Liver (tissue), 9 donors: ENCODE results near the gene KCTD16. TPM values are rescaled to one million over a fixed set of nuclear protein-coding genes. Genes with fewer than 3 reads are reported as not detected.

ENCODE experiments used
- DNase-seq: peaks from one replicate; pipeline ENCODE4 v3.0.0-alpha.2; 2017; ENCODE audit warnings: low spot score
- H3K27ac ChIP-seq, 2 donors: one replicate each; pipeline ENCODE4 v1.7.0; 2013; ENCODE audit warnings: inconsistent platforms in 2 of 2, low read length in 2 of 2, control low read depth in 1 of 2, low read depth in 1 of 2, mild to moderate bottlenecking in 1 of 2
- H3K27me3 ChIP-seq, 4 donors: one replicate each; pipeline versions ENCODE4 v1.6.1 to v1.7.0; 2013; ENCODE audit warnings: low read length in 3 of 4, inconsistent platforms in 1 of 4, mild to moderate bottlenecking in 1 of 4, moderate library complexity in 1 of 4; ENCODE audit not compliant: control insufficient read depth in 4 of 4, insufficient read depth in 4 of 4
- H3K36me3 ChIP-seq, 4 donors: one replicate each; pipeline versions ENCODE4 v1.6.1 to v1.7.0; 2013; ENCODE audit warnings: low read length in 3 of 4, mild to moderate bottlenecking in 3 of 4, low read depth in 1 of 4, moderate library complexity in 1 of 4; ENCODE audit not compliant: control insufficient read depth in 4 of 4, insufficient read depth in 3 of 4
- H3K4me1 ChIP-seq, 4 donors: one replicate each; pipeline versions ENCODE4 v1.6.1 to v1.7.0; 2013; ENCODE audit warnings: low read length in 3 of 4, mild to moderate bottlenecking in 3 of 4, moderate library complexity in 1 of 4; ENCODE audit not compliant: control insufficient read depth in 4 of 4, insufficient read depth in 4 of 4
- H3K4me3 ChIP-seq, 3 donors: one replicate each; pipeline versions ENCODE4 v1.6.1 to v1.7.0; 2013; ENCODE audit warnings: low read length in 3 of 3, control low read depth in 1 of 3, low read depth in 1 of 3, mild to moderate bottlenecking in 1 of 3
- H3K9ac ChIP-seq, 2 donors: one replicate each; pipeline ENCODE4 v1.7.0; 2013; ENCODE audit warnings: low read length in 2 of 2, mild to moderate bottlenecking in 2 of 2, moderate library complexity in 2 of 2, control low read depth in 1 of 2, low read depth in 1 of 2
- H3K9me3 ChIP-seq, 4 donors: one replicate each; pipeline versions ENCODE4 v1.6.1 to v1.7.0; 2013; ENCODE audit warnings: low read length in 3 of 4; ENCODE audit not compliant: control insufficient read depth in 4 of 4
- ATF3 ChIP-seq: IDR thresholded peaks from 2 replicates; pipeline ENCODE4 v1.6.1; 2016; ENCODE audit warnings: antibody characterized with exemption
- EGR1 ChIP-seq, 2 donors: IDR thresholded peaks; 2 replicates each; pipeline ENCODE4 v1.6.1; 2016 to 2018; ENCODE audit warnings: antibody characterized with exemption in 2 of 2, low read depth in 2 of 2
- FOXA1 ChIP-seq: IDR thresholded peaks from 2 replicates; pipeline ENCODE4 v1.6.1; 2016; ENCODE audit warnings: antibody characterized with exemption
- FOXA2 ChIP-seq: IDR thresholded peaks from 2 replicates; pipeline ENCODE4 v1.6.1; 2016; ENCODE audit warnings: antibody characterized with exemption
- GABPA ChIP-seq, 2 donors: IDR thresholded peaks in 1 of 2; conservative IDR thresholded peaks in 1 of 2; 2 replicates each; pipeline ENCODE4 v1.6.1; 2016; ENCODE audit warnings: antibody characterized with exemption in 2 of 2, mild to moderate bottlenecking in 1 of 2, moderate library complexity in 1 of 2
- HNF4A ChIP-seq, 2 donors: conservative IDR thresholded peaks; 2 replicates each; pipeline ENCODE4 v1.6.1; 2016; ENCODE audit warnings: antibody characterized with exemption in 2 of 2, mild to moderate bottlenecking in 2 of 2
- HNF4G ChIP-seq: IDR thresholded peaks from 2 replicates; pipeline ENCODE4 v1.6.1; 2016; ENCODE audit warnings: antibody characterized with exemption
- JUND ChIP-seq, 2 donors: IDR thresholded peaks; 2 replicates each; pipeline ENCODE4 v1.6.1; 2016; ENCODE audit warnings: antibody characterized with exemption in 2 of 2
- MAX ChIP-seq: IDR thresholded peaks from 2 replicates; pipeline ENCODE4 v1.6.1; 2016; ENCODE audit warnings: antibody characterized with exemption
- NR2F2 ChIP-seq: IDR thresholded peaks from 2 replicates; pipeline ENCODE4 v1.6.1; 2016; ENCODE audit warnings: antibody characterized with exemption
- RAD21 ChIP-seq, 2 donors: IDR thresholded peaks; 2 replicates each; pipeline ENCODE4 v1.6.1; 2016; ENCODE audit warnings: antibody characterized with exemption in 2 of 2, mild to moderate bottlenecking in 2 of 2
- RXRA ChIP-seq, 2 donors: IDR thresholded peaks; 2 replicates each; pipeline ENCODE4 v1.6.1; 2017 to 2018; ENCODE audit warnings: antibody characterized with exemption in 2 of 2, mild to moderate bottlenecking in 1 of 2
- SP1 ChIP-seq: IDR thresholded peaks from 2 replicates; pipeline ENCODE4 v1.6.1; 2018; ENCODE audit warnings: antibody characterized with exemption, mild to moderate bottlenecking
- TAF1 ChIP-seq: conservative IDR thresholded peaks from 2 replicates; pipeline ENCODE4 v1.6.1; 2016; ENCODE audit warnings: antibody characterized with exemption, mild to moderate bottlenecking
- YY1 ChIP-seq: IDR thresholded peaks from 2 replicates; pipeline ENCODE4 v1.6.1; 2016; ENCODE audit warnings: antibody characterized with exemption, mild to moderate bottlenecking
- ZBTB33 ChIP-seq: IDR thresholded peaks from 2 replicates; pipeline ENCODE4 v1.6.1; 2016; ENCODE audit warnings: antibody characterized with exemption
- WGBS: extraction: QIAGEN DNeasy Blood & Tissue Kit; methylation state at CpG from one replicate; pipeline ENCODE4 v1.1.7; 2013; 5-methylcytosine and 5-hydroxymethylcytosine counted together
- polyA plus RNA-seq, 2 donors: library from polyadenylated mRNA; stranded (reverse) in 1 of 2; unstranded in 1 of 2; fragments of 200-250 nt in 1 of 2; fragments of >200 nt in 1 of 2; fragmentation: Nextera tagmentation in 1 of 2; extraction: Ambion mirVana in 1 of 2; gene quantifications; one replicate each; pipeline versions ENCODE4 v1.2.1 to v1.2.3, GENCODE V29; 2013 to 2015
- total RNA-seq, 2 donors: library from RNA; depleted of rRNA; stranded (reverse); fragments of >200 nt; gene quantifications; one replicate each; pipeline ENCODE4 v1.2.3, GENCODE V29; 2014
- TF ChIP-seq, protein P1 (sequence below): fragments of 150-350 bp; IDR thresholded peaks from 2 replicates; pipeline ENCODE4 v1.5.1; 2017; ENCODE audit warnings: improper control_type of control experiment, low read depth, low read length; ENCODE audit not compliant: missing input control
- donor health status: healthy.
- donor health status: healthy.
- donor health status: healthy.
- donor health status: healthy.
- donor health status: healthy.

The KCTD16 gene
- total and polyA plus RNA-seq, 4 donors, result under 0.01 to 0.05 (median 0.01) TPM; not detected in 1

DNA sequence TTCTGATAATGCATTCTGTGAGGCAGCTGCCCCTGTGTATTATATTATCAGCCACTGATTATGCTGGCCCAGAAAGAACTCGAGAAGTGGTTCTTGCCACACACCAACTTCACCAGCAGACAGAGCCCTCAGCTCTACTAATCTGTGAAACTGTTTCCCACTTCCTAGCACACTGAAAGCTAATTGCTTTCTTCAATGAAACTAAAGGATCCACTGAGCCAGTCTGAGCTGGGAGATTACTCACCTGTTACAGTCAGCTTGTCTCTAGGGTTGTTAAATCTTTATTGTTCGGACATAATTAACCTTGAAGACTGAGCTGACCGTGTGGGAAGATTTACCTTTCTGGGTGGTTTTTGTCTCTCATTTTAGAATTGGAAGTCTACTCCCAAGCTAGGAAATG, 263.2 kb downstream of the KCTD16 start:
- Histone ChIP-seq H3K9me3 (no peaks in the 10 kb centered on the region), H3K36me3 (peaks cover 0 to 1% (median 0%) of the 10 kb centered on the region in 4 donors), H3K4me3 (no peak overlapping the region), H3K4me1 (peaks cover 0 to 5% (median under 1%) of the 10 kb centered on the region in 4 donors), H3K9ac (no peak overlapping the region), H3K27me3 (no peaks in the 10 kb centered on the region), H3K27ac (no peak overlapping the region)
- DNase-seq, result no peak
- 78% methylated on average over 3 of the region's 3 CpGs for WGBS
- TF ChIP-seq SP1 (no peak), RXRA (IDR thresholded peaks at IDR 0.05) (no peak), GABPA (IDR thresholded peaks at IDR 0.05 in 1 of 2, conservative IDR thresholded peaks at IDR 0.05 in 1 of 2) (no peak), ATF3 (no peak), HNF4G (no peak), JUND (IDR thresholded peaks at IDR 0.05) (no peak), RAD21 (IDR thresholded peaks at IDR 0.05) (no peak), NR2F2 (no peak), FOXA1 (no peak), YY1 (no peak), TAF1 (no peak)

GRCh38 chr5:144436007-144436406, 265.3 kb downstream of the KCTD16 start:
- no peak for TF ChIP-seq HNF4A (conservative IDR thresholded peaks at IDR 0.05)
- TF ChIP-seq RAD21 (IDR thresholded peaks at IDR 0.05), result no peak
- no peak for TF ChIP-seq MAX
- no peak for TF ChIP-seq RXRA (IDR thresholded peaks at IDR 0.05)
- TF ChIP-seq, protein P1, sequence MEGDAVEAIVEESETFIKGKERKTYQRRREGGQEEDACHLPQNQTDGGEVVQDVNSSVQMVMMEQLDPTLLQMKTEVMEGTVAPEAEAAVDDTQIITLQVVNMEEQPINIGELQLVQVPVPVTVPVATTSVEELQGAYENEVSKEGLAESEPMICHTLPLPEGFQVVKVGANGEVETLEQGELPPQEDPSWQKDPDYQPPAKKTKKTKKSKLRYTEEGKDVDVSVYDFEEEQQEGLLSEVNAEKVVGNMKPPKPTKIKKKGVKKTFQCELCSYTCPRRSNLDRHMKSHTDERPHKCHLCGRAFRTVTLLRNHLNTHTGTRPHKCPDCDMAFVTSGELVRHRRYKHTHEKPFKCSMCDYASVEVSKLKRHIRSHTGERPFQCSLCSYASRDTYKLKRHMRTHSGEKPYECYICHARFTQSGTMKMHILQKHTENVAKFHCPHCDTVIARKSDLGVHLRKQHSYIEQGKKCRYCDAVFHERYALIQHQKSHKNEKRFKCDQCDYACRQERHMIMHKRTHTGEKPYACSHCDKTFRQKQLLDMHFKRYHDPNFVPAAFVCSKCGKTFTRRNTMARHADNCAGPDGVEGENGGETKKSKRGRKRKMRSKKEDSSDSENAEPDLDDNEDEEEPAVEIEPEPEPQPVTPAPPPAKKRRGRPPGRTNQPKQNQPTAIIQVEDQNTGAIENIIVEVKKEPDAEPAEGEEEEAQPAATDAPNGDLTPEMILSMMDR, result no peak
- no peak for TF ChIP-seq ZBTB33
- no peak for TF ChIP-seq FOXA2
- TF ChIP-seq EGR1 (IDR thresholded peaks at IDR 0.05; ENCODE audit: low read depth in 2 of 2), result no peak
- WGBS, result 95% methylated on average over 1 of the region's 1 CpG
- Histone ChIP-seq H3K9me3 (peaks cover 0 to 5% (median 2%) of the 10 kb centered on the region in 4 donors), H3K27me3 (no peaks in the 10 kb centered on the region), H3K27ac (no peak overlapping the region), H3K9ac (no peak overlapping the region), H3K4me1 (peaks cover 0 to 5% (median under 1%) of the 10 kb centered on the region in 4 donors), H3K4me3 (no peak overlapping the region), H3K36me3 (peaks cover 0 to 1% (median 0%) of the 10 kb centered on the region in 4 donors)
- no peak for DNase-seq
